Prostate gland (tissue), 2 donors: Measurements from ENCODE around the gene CTNS. TPM values are rescaled to one million over a fixed set of nuclear protein-coding genes. Genes with fewer than 3 reads are reported as not detected.

Experiments
- DNase-seq: peaks from one replicate; pipeline ENCODE4 v3.0.0-alpha.2; 2019; ENCODE audit warnings: low spot score
- H3K27ac ChIP-seq, 2 donors: fragments of 200-600 bp; sonication (generic); 2 replicates each; pipeline ENCODE4 v1.5.1; 2017 to 2019
- H3K27me3 ChIP-seq: fragments of 200-600 bp; sonication (generic); replicated peaks from 2 replicates; pipeline ENCODE4 v1.5.1; 2019; ENCODE audit not compliant: insufficient read depth
- H3K36me3 ChIP-seq, 2 donors: fragments of 200-600 bp; sonication (generic); 1 replicate in 1 of 2; 2 replicates in 1 of 2; pipeline versions ENCODE4 v1.5.1 to v1.8.1; 2017 to 2019
- H3K4me1 ChIP-seq: fragments of 200-600 bp; sonication (generic); replicated peaks from 2 replicates; pipeline ENCODE4 v1.5.1; 2019
- H3K4me3 ChIP-seq, 2 donors: fragments of 200-600 bp; sonication (generic); 2 replicates each; pipeline ENCODE4 v1.5.1; 2017 to 2019
- H3K9me3 ChIP-seq: fragments of 200-600 bp; sonication (generic); 2 replicates; pipeline ENCODE4 v1.5.1; 2017
- CTCF ChIP-seq, 4 experiments: fragments of 200-600 bp in 2 of 4; fragments of 450-650 bp in 2 of 4; sonication (generic) in 2 of 4; IDR thresholded peaks; 1 replicate in 3 of 4; 2 replicates in 1 of 4; pipeline ENCODE4 v1.5.1; 2016 to 2019; ENCODE audit warnings: antibody characterized with exemption in 4 of 4, mild to moderate bottlenecking in 2 of 4, moderate library complexity in 2 of 4
- POLR2A ChIP-seq: fragments of 450-650 bp; IDR thresholded peaks from one replicate; pipeline ENCODE4 v1.6.1; 2016; ENCODE audit warnings: antibody characterized with exemption, mild to moderate bottlenecking
- POLR2AphosphoS5 ChIP-seq: sonication (generic); formaldehyde crosslinking; IDR thresholded peaks from one replicate; pipeline ENCODE4 v1.6.1; 2017; ENCODE audit warnings: antibody characterized with exemption
- WGBS: methylation state at CpG from one replicate; pipeline ENCODE4 v1.1.5; 2018; 5-methylcytosine and 5-hydroxymethylcytosine counted together
- intact Hi-C: fragments of 100-400 bp; cut with DNase I; formaldehyde crosslinking; loops from one replicate; pipeline ENCODE4 v1.14.2; 2022
- total RNA-seq, 2 donors: library from RNA; depleted of rRNA; stranded (reverse); fragments of >200 nt; gene quantifications; one replicate each; pipeline ENCODE4 v1.1.0, GENCODE V29; 2016

CTNS gene
- total RNA-seq, 2 donors from 2014 or later: 26.9 to 51.2 TPM

DNA sequence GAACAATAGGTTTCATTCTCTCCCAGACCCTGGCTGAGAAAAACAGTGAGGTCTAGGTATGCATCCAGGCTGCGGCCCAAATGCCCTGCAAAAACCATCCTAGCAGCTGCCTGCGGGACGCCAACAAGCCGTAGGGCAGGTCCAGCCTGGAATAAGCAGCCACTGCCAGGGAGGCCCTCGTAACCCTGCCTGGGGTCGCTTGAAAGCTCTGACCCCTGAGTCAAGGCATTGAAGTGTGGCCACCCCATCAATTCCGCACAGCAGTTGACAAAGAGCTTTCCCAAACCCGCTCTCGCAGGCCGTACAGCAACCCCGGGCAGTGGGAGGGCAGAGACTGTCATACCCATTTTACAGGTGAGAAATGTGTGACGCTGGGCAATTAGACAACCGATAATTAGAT, 38.5 kb upstream of the CTNS start:
- no peak for TF ChIP-seq POLR2AphosphoS5
- TF ChIP-seq POLR2A: no peak
- no peak for TF ChIP-seq CTCF (IDR thresholded peaks at IDR 0.05)
- Histone ChIP-seq H3K4me1 (no peaks in the 10 kb centered on the region), H3K9me3 (no peaks in the 10 kb centered on the region), H3K4me3 (no peak overlapping the region), H3K27me3 (no peaks in the 10 kb centered on the region), H3K27ac (no peak overlapping the region), H3K36me3 (no peaks in the 10 kb centered on the region)
- intact Hi-C loops: no loop called here
- no peak for DNase-seq
- WGBS: 92% methylated on average over 10 of the region's 13 CpGs

DNA sequence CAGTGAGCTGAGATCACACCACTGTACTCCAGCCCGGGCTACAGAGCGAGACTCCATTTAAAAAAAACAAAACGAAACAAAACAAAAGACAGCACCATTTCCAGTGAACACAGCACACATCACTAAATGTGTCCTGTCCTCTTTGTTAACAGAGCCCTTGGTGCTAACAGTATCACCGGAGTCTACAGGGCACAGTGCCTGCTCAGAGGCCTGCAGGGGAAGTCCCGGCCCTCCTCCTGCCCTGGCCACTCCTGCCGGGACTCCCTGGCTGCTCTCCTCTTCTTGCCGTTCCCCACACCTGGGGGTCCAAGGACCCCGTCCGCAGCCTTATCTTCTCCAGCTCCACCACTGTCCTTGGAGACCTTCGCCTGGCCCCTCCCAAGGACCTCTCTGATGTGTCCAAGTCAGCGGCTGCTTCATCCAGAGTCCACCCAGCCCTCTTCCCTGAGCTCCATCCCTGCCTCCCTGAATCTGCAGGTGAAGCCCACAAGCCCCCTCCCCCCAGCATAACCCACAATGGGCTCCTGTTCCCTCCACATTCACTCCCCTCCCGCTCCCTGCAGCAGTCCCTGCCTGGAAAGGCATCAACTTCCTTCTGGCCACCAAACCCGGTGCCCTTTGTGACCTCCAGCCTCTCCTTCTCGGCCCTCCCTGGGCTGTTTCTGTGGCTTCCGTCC, 35.9 kb upstream of the CTNS start:
- Histone ChIP-seq H3K9me3 (no peaks in the 10 kb centered on the region), H3K36me3 (no peaks in the 10 kb centered on the region), H3K27me3 (no peaks in the 10 kb centered on the region), H3K4me3 (no peak overlapping the region), H3K4me1 (no peaks in the 10 kb centered on the region), H3K27ac (no peak overlapping the region)
- WGBS: 87% methylated on average over 15 of the region's 15 CpGs
- TF ChIP-seq CTCF (IDR thresholded peaks at IDR 0.05) (no peak), POLR2A (no peak), POLR2AphosphoS5 (no peak)
- no peak for DNase-seq
- intact Hi-C loops: no loop called here

DNA sequence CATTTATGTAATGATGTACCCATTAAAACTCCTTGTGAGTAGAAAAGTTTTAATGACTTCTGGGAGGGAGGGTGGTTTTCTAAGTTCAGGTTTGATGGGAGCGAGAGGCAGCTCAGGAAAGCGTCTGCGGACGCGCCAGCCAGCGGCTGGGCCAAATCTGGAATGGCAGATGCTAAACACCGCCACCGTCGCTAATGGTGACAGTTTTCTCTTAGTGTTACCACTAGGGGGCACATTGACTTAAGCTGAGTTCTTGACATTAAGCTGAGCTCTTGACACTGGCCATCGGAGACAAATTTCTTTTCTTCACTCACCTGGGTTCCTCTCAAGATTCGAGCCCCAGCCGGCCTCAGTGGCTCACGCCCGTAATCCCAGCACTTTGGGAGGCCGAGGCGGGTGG, 34.1 kb upstream of the CTNS start:
- no peaks in the 10 kb centered on the region for H3K27me3 ChIP-seq
- intact Hi-C loops: no loop called here
- 83% methylated on average over 16 of the region's 16 CpGs for WGBS
- no peak overlapping the region for H3K27ac ChIP-seq
- H3K36me3 ChIP-seq: no peaks in the 10 kb centered on the region
- no peak overlapping the region for H3K4me3 ChIP-seq
- DNase-seq: no peak
- H3K4me1 ChIP-seq: no peaks in the 10 kb centered on the region
- no peaks in the 10 kb centered on the region for H3K9me3 ChIP-seq
- no peak for TF ChIP-seq POLR2A
- no peak for TF ChIP-seq CTCF (IDR thresholded peaks at IDR 0.05)
- TF ChIP-seq POLR2AphosphoS5: no peak

- H3K36me3 ChIP-seq: no peaks in the 10 kb centered on the region
- H3K27me3 ChIP-seq: no peaks in the 10 kb centered on the region
- H3K4me3 ChIP-seq: no peak overlapping the region
- WGBS: 91% methylated on average over 17 of the region's 17 CpGs
- H3K27ac ChIP-seq: no peak overlapping the region
- intact Hi-C loops: no loop called here
- no peaks in the 10 kb centered on the region for H3K4me1 ChIP-seq
- H3K9me3 ChIP-seq: no peaks in the 10 kb centered on the region
- TF ChIP-seq POLR2A: no peak
- TF ChIP-seq CTCF (IDR thresholded peaks at IDR 0.05): no peak
- no peak for TF ChIP-seq POLR2AphosphoS5
- no peak for DNase-seq
Observed at GRCh38 chr17:3603119-3603869, 33.3 kb upstream of the CTNS start.

- Histone ChIP-seq H3K36me3 (no peaks in the 10 kb centered on the region), H3K27me3 (no peaks in the 10 kb centered on the region), H3K4me1 (no peaks in the 10 kb centered on the region), H3K4me3 (no peak overlapping the region), H3K9me3 (no peaks in the 10 kb centered on the region), H3K27ac (no peak overlapping the region)
- no peak for TF ChIP-seq POLR2AphosphoS5
- TF ChIP-seq POLR2A: no peak
- no peak for TF ChIP-seq CTCF (IDR thresholded peaks at IDR 0.05)
- intact Hi-C loops: no loop called here
- DNase-seq: no peak
- 96% methylated on average over 4 of the region's 4 CpGs for WGBS
Observed at GRCh38 chr17:3603870-3604259, 32.7 kb upstream of the CTNS start.
